GM12878 (cell line): ENCODE results near the gene TIMP3. TPM values are rescaled to one million over a fixed set of nuclear protein-coding genes. Genes with fewer than 3 reads are reported as not detected.

ENCODE experiments used
- ATAC-seq: fragments of 200-7000 bp; cut with Tn5 transposase; 3 replicates; pipeline ENCODE4 v1.9.1; 2020; ENCODE audit warnings: mild to moderate bottlenecking, moderate library complexity
- BruUV-seq: library from RNA; stranded (reverse); fragments of 400-500 nt; replicated peaks from 2 replicates; lab custom pipeline; 2021; lab: Mats Ljungman, UMichigan
- CTCF ChIA-PET: fragments of 300-600 bp; sonication (Branson Sonifier 250); formaldehyde crosslinking; extraction: SDS; loops from one replicate; lab custom pipeline; 2021; ENCODE audit warnings: inconsistent platforms; lab: Yijun Ruan, JAX
- POLR2A ChIA-PET: fragments of 350-600 bp; formaldehyde crosslinking; extraction: SDS; loops from one replicate; lab custom pipeline; 2021; ENCODE audit warnings: inconsistent platforms; lab: Charles Lee
- RAD21 ChIA-PET: fragments of 300-600 bp; sonication (Branson Sonifier 250); formaldehyde crosslinking; loops from one replicate; lab custom pipeline; 2023; ENCODE audit warnings: antibody characterized with exemption; ENCODE audit not compliant: unreplicated experiment; lab: Charles Lee
- SMC1A ChIA-PET: fragments of 300-600 bp; sonication (Branson Sonifier 250); formaldehyde crosslinking; loops from one replicate; lab custom pipeline; 2023; ENCODE audit not compliant: unreplicated experiment, uncharacterized antibody; lab: Charles Lee
- DNase-seq: peaks from one replicate; pipeline ENCODE4 v3.0.0-alpha.2; 2011; ENCODE audit warnings: low read depth, low spot score
- FAIRE-seq: peaks from 3 replicates; lab custom pipeline; 2011; peaks lifted over from hg19 to GRCh38; lab: Jason Lieb, UNC
- H2AFZ ChIP-seq: 2 replicates; pipeline ENCODE4 v1.6.0; 2011; ENCODE audit warnings: low read depth, low read length, control low read depth; ENCODE audit not compliant: control insufficient read depth
- H3K27ac ChIP-seq: 2 replicates; pipeline ENCODE4 v1.5.1; 2011; ENCODE audit warnings: control low read depth; ENCODE audit not compliant: control insufficient read depth, insufficient read depth
- H3K27me3 ChIP-seq, 2 experiments: replicated peaks in 1 of 2; 2 replicates each; pipeline versions ENCODE4 v1.6.0 to v1.6.1; 2011; ENCODE audit warnings: low read length in 1 of 2; ENCODE audit not compliant: control insufficient read depth in 2 of 2, insufficient read depth in 2 of 2
- H3K36me3 ChIP-seq, 2 experiments: 2 replicates each; pipeline ENCODE4 v1.5.1; 2011; ENCODE audit warnings: low read length in 1 of 2; ENCODE audit not compliant: control insufficient read depth in 2 of 2, insufficient read depth in 2 of 2
- H3K4me1 ChIP-seq: 2 replicates; pipeline ENCODE4 v1.6.1; 2011; ENCODE audit warnings: mild to moderate bottlenecking, low read length, moderate library complexity, mixed read lengths; ENCODE audit not compliant: control insufficient read depth, insufficient read depth
- H3K4me2 ChIP-seq: 2 replicates; pipeline ENCODE4 v1.6.0; 2011; ENCODE audit warnings: control low read depth; ENCODE audit not compliant: control insufficient read depth, insufficient read depth
- H3K4me3 ChIP-seq: fragments of 200-600 bp; sonication (generic); 2 replicates; pipeline ENCODE4 v1.5.1; 2016
- H3K79me2 ChIP-seq: 2 replicates; pipeline ENCODE4 v1.6.0; 2011; ENCODE audit warnings: low read length; ENCODE audit not compliant: control insufficient read depth, insufficient read depth
- H3K9ac ChIP-seq: 2 replicates; pipeline ENCODE4 v1.8.0; 2011; ENCODE audit warnings: low read length, control low read depth, mixed read lengths; ENCODE audit not compliant: control insufficient read depth, insufficient read depth
- H3K9me3 ChIP-seq: replicated peaks from 3 replicates; pipeline ENCODE4 v1.5.1; 2011; ENCODE audit warnings: mild to moderate bottlenecking, low read length; ENCODE audit not compliant: control insufficient read depth, insufficient read depth
- H4K20me1 ChIP-seq: 2 replicates; pipeline ENCODE4 v1.6.0; 2011; ENCODE audit not compliant: control insufficient read depth, insufficient read depth
- CBX3 ChIP-seq: fragments of 200-600 bp; sonication (generic); IDR thresholded peaks from 2 replicates; pipeline ENCODE4 v1.6.1; 2016; ENCODE audit warnings: low read depth, borderline replicate concordance
- CHD1 ChIP-seq: IDR thresholded peaks from 2 replicates; pipeline ENCODE4 v1.6.1; 2012; ENCODE audit warnings: low read depth, low read length, improper control_type of control experiment
- CREM ChIP-seq: IDR thresholded peaks from 2 replicates; pipeline ENCODE4 v1.6.1; 2014; ENCODE audit warnings: antibody characterized with exemption, low read depth
- E2F8 ChIP-seq: fragments of 450-650 bp; IDR thresholded peaks from 2 replicates; pipeline ENCODE4 v1.6.1; 2018; ENCODE audit warnings: mild to moderate bottlenecking, low read depth, moderate library complexity; ENCODE audit not compliant: partially characterized antibody
- ELK1 ChIP-seq: IDR thresholded peaks from 2 replicates; pipeline ENCODE4 v1.6.1; 2012; ENCODE audit warnings: low read depth, low read length, improper control_type of control experiment
- HDAC6 ChIP-seq: fragments of 200-600 bp; sonication (generic); IDR thresholded peaks from one replicate; pipeline ENCODE4 v1.8.0; 2017; ENCODE audit warnings: antibody characterized with exemption; ENCODE audit not compliant: unreplicated experiment
- MTA3 ChIP-seq: IDR thresholded peaks from 2 replicates; pipeline ENCODE4 v1.6.1; 2012; ENCODE audit warnings: low read length, inconsistent platforms, borderline replicate concordance
- NBN ChIP-seq: fragments of 450-650 bp; IDR thresholded peaks from 2 replicates; pipeline ENCODE4 v1.6.1; 2016
- NRF1 ChIP-seq: conservative IDR thresholded peaks from 2 replicates; pipeline ENCODE4 v1.6.1; 2011; ENCODE audit warnings: mild to moderate bottlenecking, low read depth, low read length, improper control_type of control experiment
- PAX8 ChIP-seq: fragments of 450-650 bp; IDR thresholded peaks from 2 replicates; pipeline ENCODE4 v1.6.1; 2017; ENCODE audit warnings: mild to moderate bottlenecking, moderate library complexity
- YBX1 ChIP-seq: fragments of 450-650 bp; IDR thresholded peaks from 2 replicates; pipeline ENCODE4 v1.6.1; 2016; ENCODE audit warnings: antibody characterized with exemption
- ZBED1 ChIP-seq: IDR thresholded peaks from 2 replicates; pipeline ENCODE4 v1.6.1; 2016; ENCODE audit warnings: borderline replicate concordance
- ZBTB40 ChIP-seq: fragments of 450-650 bp; IDR thresholded peaks from 2 replicates; pipeline ENCODE4 v1.6.1; 2016; ENCODE audit warnings: mild to moderate bottlenecking, moderate library complexity, borderline replicate concordance
- ZNF592 ChIP-seq: fragments of 450-650 bp; IDR thresholded peaks from 2 replicates; pipeline ENCODE4 v1.6.1; 2017; ENCODE audit warnings: mild to moderate bottlenecking, moderate library complexity
- WGBS: methylation state at CpG from one replicate; pipeline ENCODE4 v1.1.6; 2016; ENCODE audit warnings: low lambda C conversion rate; ENCODE audit not compliant: insufficient replicate concordance, insufficient coverage; ENCODE audit errors: missing lambda C conversion rate; 5-methylcytosine and 5-hydroxymethylcytosine counted together
- in situ Hi-C: fragments of 300-500 bp; cut with MboI; formaldehyde crosslinking; loops from 9 replicates; pipeline ENCODE4 v1.14.3; 2018; ENCODE audit warnings: mixed read lengths
- intact Hi-C: fragments of 100-400 bp; cut with micrococcal nuclease; formaldehyde crosslinking; loops from one replicate; pipeline ENCODE4 v1.14.2; 2022; ENCODE audit not compliant: unreplicated experiment
- polyA plus RNA-seq, 11 experiments: library from polyadenylated mRNA; depleted of rRNA in 4 of 11; unstranded in 6 of 11; stranded (reverse) in 5 of 11; fragments of >200 nt; fragmentation: Nextera tagmentation in 4 of 11; fragmentation: Illumina TruSeq in 1 of 11; extraction: Ambion mirVana in 4 of 11; extraction: Trizol in 1 of 11; gene quantifications; 1 replicate in 1 of 11; 2 replicates in 10 of 11; pipeline versions ENCODE4 v1.2.1 to v1.2.3, GENCODE V29; 2011 to 2016; ENCODE audit warnings: inconsistent platforms in 2 of 11, missing spikeins in 2 of 11, low read depth in 1 of 11
- total RNA-seq, 4 experiments: library from RNA; depleted of rRNA in 3 of 4; stranded (reverse); fragments of >200 nt in 3 of 4; fragmentation: Illumina TruSeq in 1 of 4; extraction: Trizol in 1 of 4; gene quantifications; 2 replicates each; pipeline versions ENCODE4 v1.2.1 to v1.2.3, GENCODE V29; 2013 to 2021

The TIMP3 gene
- total and polyA plus RNA-seq, 10 of the 15 experiments (the other 5 are each of a cell fraction or from before 2014, with no cell fraction given): 0.01 to 0.74 (median 0.27) TPM; not detected in 5

- H3K27ac ChIP-seq: no peak overlapping the region
- no peak overlapping the region for H3K4me3 ChIP-seq
- no peaks in the 10 kb centered on the region for H4K20me1 ChIP-seq
- no peak for DNase-seq
- intact Hi-C loops (no loop called here), in situ Hi-C loops (no loop called here)
- FAIRE-seq: no peak
- H3K9ac ChIP-seq: no peak overlapping the region
- TF ChIP-seq YBX1 (no peak), HDAC6 (no peak), NRF1 (no peak), E2F8 (no peak), ZBED1 (no peak), ELK1 (no peak), ZBTB40 (no peak), CBX3 (no peak), PAX8 (no peak), NBN (no peak), ZNF592 (no peak), CHD1 (no peak), MTA3 (no peak), CREM (no peak)
- WGBS: 0% methylated on average over 1 of the region's 1 CpG
- no peaks in the 10 kb centered on the region for H3K79me2 ChIP-seq
- ATAC-seq: no peak
- no TSS peak for BruUV-seq
- POLR2A ChIA-PET: no interaction called here
- RAD21 ChIA-PET: no interaction called here
- CTCF ChIA-PET: no interaction called here
- H3K4me1 ChIP-seq: no peaks in the 10 kb centered on the region
- H2AFZ ChIP-seq: no peak overlapping the region
- no peaks in the 10 kb centered on the region for H3K27me3 ChIP-seq
- H3K36me3 ChIP-seq: no peaks in the 10 kb centered on the region
- H3K9me3 ChIP-seq: no peaks in the 10 kb centered on the region
- H3K4me2 ChIP-seq: no peak overlapping the region
- SMC1A ChIA-PET: no interaction called here
These were observed 19.8 kb upstream of the TIMP3 start for GRCh38 chr22:32781695-32782094.
